OCI-LY3 (cell line): ENCODE measurements around the gene KRT23.

ENCODE experiments used
- H2AFZ ChIP-seq: fragments of 200-600, 300-600 bp; shearing (Covaris generic); 2 replicates; pipeline ENCODE4 v1.6.0; 2014; ENCODE audit warnings: antibody characterized with exemption, low read depth, low read length
- H3K27ac ChIP-seq: fragments of 200-600, 300-600 bp; sonication (generic); 2 replicates; pipeline ENCODE4 v1.5.1; 2014; ENCODE audit warnings: mild to moderate bottlenecking, low read length, moderate library complexity, mixed read lengths
- H3K27me3 ChIP-seq: fragments of 200-600, 300-600 bp; sonication (generic); 2 replicates; pipeline ENCODE4 v1.6.1; 2014; ENCODE audit warnings: low read depth, low read length, mixed read lengths
- H3K36me3 ChIP-seq: fragments of 200-600, 300-600 bp; sonication (generic); replicated peaks from 2 replicates; pipeline ENCODE3; 2014; ENCODE audit warnings: low read depth, low read length, mixed read lengths
- H3K4me1 ChIP-seq: fragments of 300-600, 200-600 bp; sonication (generic); 2 replicates; pipeline ENCODE4 v1.6.1; 2014; ENCODE audit warnings: low read length, mixed read lengths
- H3K4me2 ChIP-seq: fragments of 200-600, 300-600 bp; sonication (generic); 2 replicates; pipeline ENCODE4 v1.6.1; 2014; ENCODE audit warnings: low read length, mixed read lengths
- H3K4me3 ChIP-seq: fragments of 300-600, 200-600 bp; sonication (generic); 2 replicates; pipeline ENCODE4 v1.5.1; 2014; ENCODE audit warnings: antibody characterized with exemption, mild to moderate bottlenecking, low read length, moderate library complexity
- H3K79me2 ChIP-seq: fragments of 300-600, 200-600 bp; shearing (Covaris generic); 2 replicates; pipeline ENCODE4 v1.6.1; 2014; ENCODE audit warnings: mild to moderate bottlenecking, low read length, mixed read lengths
- H3K9ac ChIP-seq: fragments of 300-600, 200-600 bp; shearing (Covaris generic); 2 replicates; pipeline ENCODE4 v1.6.0; 2014; ENCODE audit warnings: mild to moderate bottlenecking, low read length, moderate library complexity
- H3K9me3 ChIP-seq: fragments of 200-600, 300-600 bp; shearing (Covaris generic); 2 replicates; pipeline ENCODE4 v1.6.1; 2014; ENCODE audit warnings: low read length, mixed read lengths; ENCODE audit not compliant: insufficient read depth
- H4K20me1 ChIP-seq: fragments of 200-600, 300-600 bp; sonication (generic); 2 replicates; pipeline ENCODE4 v1.6.1; 2016; ENCODE audit warnings: low read length, mixed read lengths; ENCODE audit not compliant: insufficient read depth
- EZH2phosphoT487 ChIP-seq: fragments of 200-600 bp; shearing (Covaris generic); IDR thresholded peaks from 2 replicates; pipeline ENCODE4 v1.6.1; 2018; ENCODE audit warnings: antibody characterized with exemption, mixed run types, low read depth
- TF ChIP-seq, protein P1 (sequence below): fragments of 200-600, 300-600 bp; sonication (generic); IDR thresholded peaks from 2 replicates; pipeline ENCODE4 v1.5.1; 2014; ENCODE audit warnings: antibody characterized with exemption, low read length, low read depth

KRT23 gene

GRCh38 chr17:40938981-40939380 is 1.5 kb upstream of the KRT23 start:
- no peaks in the 10 kb centered on the region for H3K79me2 ChIP-seq
- H3K4me3 ChIP-seq, result no peak overlapping the region
- no peak overlapping the region for H3K4me2 ChIP-seq
- H3K27me3 ChIP-seq, result peaks cover 32% of the 10 kb centered on the region
- no peaks in the 10 kb centered on the region for H4K20me1 ChIP-seq
- no peaks in the 10 kb centered on the region for H3K9me3 ChIP-seq
- H2AFZ ChIP-seq, result no peak overlapping the region
- no peak overlapping the region for H3K27ac ChIP-seq
- no peak overlapping the region for H3K9ac ChIP-seq
- TF ChIP-seq, protein P1, sequence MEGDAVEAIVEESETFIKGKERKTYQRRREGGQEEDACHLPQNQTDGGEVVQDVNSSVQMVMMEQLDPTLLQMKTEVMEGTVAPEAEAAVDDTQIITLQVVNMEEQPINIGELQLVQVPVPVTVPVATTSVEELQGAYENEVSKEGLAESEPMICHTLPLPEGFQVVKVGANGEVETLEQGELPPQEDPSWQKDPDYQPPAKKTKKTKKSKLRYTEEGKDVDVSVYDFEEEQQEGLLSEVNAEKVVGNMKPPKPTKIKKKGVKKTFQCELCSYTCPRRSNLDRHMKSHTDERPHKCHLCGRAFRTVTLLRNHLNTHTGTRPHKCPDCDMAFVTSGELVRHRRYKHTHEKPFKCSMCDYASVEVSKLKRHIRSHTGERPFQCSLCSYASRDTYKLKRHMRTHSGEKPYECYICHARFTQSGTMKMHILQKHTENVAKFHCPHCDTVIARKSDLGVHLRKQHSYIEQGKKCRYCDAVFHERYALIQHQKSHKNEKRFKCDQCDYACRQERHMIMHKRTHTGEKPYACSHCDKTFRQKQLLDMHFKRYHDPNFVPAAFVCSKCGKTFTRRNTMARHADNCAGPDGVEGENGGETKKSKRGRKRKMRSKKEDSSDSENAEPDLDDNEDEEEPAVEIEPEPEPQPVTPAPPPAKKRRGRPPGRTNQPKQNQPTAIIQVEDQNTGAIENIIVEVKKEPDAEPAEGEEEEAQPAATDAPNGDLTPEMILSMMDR, result no peak
- no peak for TF ChIP-seq EZH2phosphoT487
- no peaks in the 10 kb centered on the region for H3K36me3 ChIP-seq
- no peaks in the 10 kb centered on the region for H3K4me1 ChIP-seq

DNA sequence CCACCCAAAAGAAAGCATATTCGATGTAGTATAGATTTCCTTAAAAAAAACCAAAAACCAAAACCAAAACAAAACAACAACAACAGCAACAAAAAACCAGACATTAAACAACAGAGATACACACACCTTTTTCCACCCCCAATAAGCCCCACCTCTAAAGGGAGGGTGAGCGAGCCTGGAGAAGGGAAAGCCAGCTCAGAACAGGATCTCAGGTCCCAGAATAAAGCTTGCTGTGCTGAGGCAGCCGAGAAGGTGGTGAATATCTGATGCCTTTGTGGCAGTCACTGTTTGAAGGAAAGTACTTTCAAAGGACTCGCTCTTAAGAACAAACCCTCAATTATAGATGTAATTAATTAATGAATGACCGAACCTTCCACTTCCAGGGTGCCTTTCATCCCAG is 470 bp downstream of the KRT23 start:
- no peak overlapping the region for H3K9ac ChIP-seq
- H4K20me1 ChIP-seq, result no peaks in the 10 kb centered on the region
- TF ChIP-seq, protein P1, result no peak
- no peak for TF ChIP-seq EZH2phosphoT487
- H3K4me1 ChIP-seq, result no peaks in the 10 kb centered on the region
- no peaks in the 10 kb centered on the region for H3K79me2 ChIP-seq
- H3K4me2 ChIP-seq, result no peak overlapping the region
- H3K27ac ChIP-seq, result no peak overlapping the region
- no peak overlapping the region for H2AFZ ChIP-seq
- peaks cover 49% of the 10 kb centered on the region for H3K27me3 ChIP-seq
- no peaks in the 10 kb centered on the region for H3K9me3 ChIP-seq
- H3K36me3 ChIP-seq, result no peaks in the 10 kb centered on the region
- H3K4me3 ChIP-seq, result no peak overlapping the region

DNA sequence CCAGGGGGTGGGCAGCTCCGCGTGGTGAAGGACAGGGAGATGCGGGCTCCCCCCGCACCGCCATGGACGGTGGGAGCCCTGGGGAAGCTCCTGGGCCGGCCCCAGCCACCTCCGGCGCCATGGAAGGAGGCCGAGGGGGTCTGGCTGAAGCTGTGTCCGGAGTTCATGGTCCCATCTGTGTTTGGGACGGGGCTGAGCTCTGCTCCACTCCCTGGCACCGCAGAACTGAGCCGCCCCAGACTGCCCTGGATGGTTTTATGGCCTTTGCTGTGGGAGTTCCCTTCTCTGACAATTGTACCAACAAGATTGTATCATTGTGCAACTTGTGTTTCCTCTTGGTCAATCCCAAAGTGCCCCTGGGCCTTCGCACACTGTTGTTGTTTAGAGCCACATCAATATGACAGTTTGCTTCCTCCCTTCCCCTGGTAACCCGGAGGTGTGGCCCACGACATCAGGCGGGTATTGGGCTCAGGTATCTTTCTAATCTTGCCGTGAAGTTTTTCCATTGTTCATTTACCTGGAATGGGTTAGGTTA is 942 bp downstream of the KRT23 start:
- Histone ChIP-seq H3K36me3 (no peaks in the 10 kb centered on the region), H3K4me3 (no peak overlapping the region), H3K79me2 (no peaks in the 10 kb centered on the region), H3K9ac (no peak overlapping the region), H3K27me3 (peaks cover 50% of the 10 kb centered on the region), H4K20me1 (no peaks in the 10 kb centered on the region), H2AFZ (no peak overlapping the region), H3K9me3 (no peaks in the 10 kb centered on the region), H3K4me1 (no peaks in the 10 kb centered on the region), H3K4me2 (no peak overlapping the region), H3K27ac (no peak overlapping the region)
- TF ChIP-seq, protein P1, result no peak
- TF ChIP-seq EZH2phosphoT487, result no peak

DNA sequence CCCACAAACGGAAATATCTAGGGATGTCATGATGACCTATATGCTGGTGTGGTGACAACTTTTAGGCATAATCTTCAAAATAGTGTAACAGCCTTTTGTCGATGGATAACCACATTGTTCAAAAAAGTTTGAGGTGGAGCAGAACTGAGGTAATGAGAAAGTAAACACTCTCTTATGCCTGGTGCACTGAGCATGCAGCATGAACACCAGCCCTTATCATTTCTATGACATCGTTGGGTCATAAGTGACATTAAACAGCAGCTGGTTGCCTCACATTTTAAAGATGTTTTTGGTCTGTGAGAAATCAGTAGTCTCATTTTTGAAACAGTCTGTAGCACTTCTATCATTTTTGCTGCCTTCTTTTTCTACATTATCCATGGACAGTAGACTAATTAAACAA is 1.8 kb downstream of the KRT23 start:
- no peaks in the 10 kb centered on the region for H3K36me3 ChIP-seq
- TF ChIP-seq, protein P1, result no peak
- TF ChIP-seq EZH2phosphoT487, result no peak
- no peak overlapping the region for H3K27ac ChIP-seq
- no peak overlapping the region for H3K4me2 ChIP-seq
- H3K79me2 ChIP-seq, result no peaks in the 10 kb centered on the region
- no peak overlapping the region for H3K9ac ChIP-seq
- H3K4me1 ChIP-seq, result no peaks in the 10 kb centered on the region
- H3K4me3 ChIP-seq, result no peak overlapping the region
- H2AFZ ChIP-seq, result no peak overlapping the region
- H4K20me1 ChIP-seq, result no peaks in the 10 kb centered on the region
- H3K27me3 ChIP-seq, result peaks cover 47% of the 10 kb centered on the region
- H3K9me3 ChIP-seq, result no peaks in the 10 kb centered on the region
